Activated T-helper 1 cell treated with anti-CD3 and anti-CD28 coated beads, Interleukin-2, amount 50 U/mL, for 16 hours (primary cell): Measurements from ENCODE around the gene PDPK1.

Experiments used
- DNase-seq, 2 donors: peaks; one replicate each; pipeline ENCODE4 v3.0.0-alpha.2; 2020; ENCODE audit warnings: low read depth in 1 of 2, low spot score in 1 of 2

Gene PDPK1

GRCh38 chr16:2537451-2538379, at the start of gene PDPK1:
Gene PDPK1 (plus strand): TSS chr16:2538021. CDS start chr16:2538113, 92 bp downstream.
- DNase-seq = peak; percentile 81 to 94

- DNase-seq = no peak
Measured at GRCh38 chr16:2489581-2489980, 48.2 kb upstream of the PDPK1 start.

GRCh38 chr16:2490190-2491105, 47.4 kb upstream of the PDPK1 start:
- no peak for DNase-seq

- DNase-seq = no peak
Measured at GRCh38 chr16:2492292-2492691, 45.5 kb upstream of the PDPK1 start.

- no peak for DNase-seq
Measured at GRCh38 chr16:2493605-2494004, 44.2 kb upstream of the PDPK1 start.

- no peak for DNase-seq
Measured at GRCh38 chr16:2494616-2495015, 43.2 kb upstream of the PDPK1 start.

- DNase-seq = no peak
Measured at GRCh38 chr16:2495041-2495440, 42.8 kb upstream of the PDPK1 start.

GRCh38 chr16:2496223-2497115, 41.4 kb upstream of the PDPK1 start:
- DNase-seq = no peak

- no peak for DNase-seq
Measured at GRCh38 chr16:2497116-2497630, 40.6 kb upstream of the PDPK1 start.

- no peak for DNase-seq
Measured at GRCh38 chr16:2497695-2498484, 39.9 kb upstream of the PDPK1 start.

GRCh38 chr16:2498531-2499253, 39.1 kb upstream of the PDPK1 start:
- no peak for DNase-seq

- no peak for DNase-seq
Measured at GRCh38 chr16:2499454-2499853, 38.4 kb upstream of the PDPK1 start.

GRCh38 chr16:2499890-2500429, 37.9 kb upstream of the PDPK1 start:
- no peak for DNase-seq

- DNase-seq = no peak
Measured at GRCh38 chr16:2500430-2500917, 37.3 kb upstream of the PDPK1 start.

- DNase-seq = peak; percentile 63 to 70
Measured at GRCh38 chr16:2500918-2501750, 36.7 kb upstream of the PDPK1 start.

- DNase-seq = no peak
Measured at GRCh38 chr16:2501946-2502895, 35.6 kb upstream of the PDPK1 start.

GRCh38 chr16:2505695-2506094, 32.1 kb upstream of the PDPK1 start:
- no peak for DNase-seq
